NB4 (cell line): ENCODE results near the gene OLFML2A.
A peak's percentile ranks its signal among the peaks of the same experiment; 100 is the strongest.

ENCODE experiments used
- DNase-seq: peaks from one replicate; pipeline ENCODE4 v3.0.0; 2010; ENCODE audit warnings: low read depth
- H3K4me3 ChIP-seq: one replicate; pipeline ENCODE4 v1.5.1; 2011; ENCODE audit warnings: mild to moderate bottlenecking, low read depth, low read length, moderate library complexity
- CTCF ChIP-seq: IDR thresholded peaks from one replicate; pipeline ENCODE4 v1.5.1; 2012; ENCODE audit warnings: low read depth, low read length
- MYC ChIP-seq: IDR thresholded peaks from 2 replicates; pipeline ENCODE4 v1.6.1; 2011; ENCODE audit warnings: low read depth, low read length
- POLR2A ChIP-seq: IDR thresholded peaks from 2 replicates; pipeline ENCODE4 v1.6.1; 2011; ENCODE audit warnings: mild to moderate bottlenecking; ENCODE audit not compliant: insufficient read length; ENCODE audit errors: extremely low read depth
- TF ChIP-seq, protein P1 (sequence below): IDR thresholded peaks from 2 replicates; pipeline ENCODE4 v1.6.1; 2011; ENCODE audit warnings: low read depth, low read length

OLFML2A gene

GRCh38 chr9:124749781-124750180 is 27.2 kb upstream of the OLFML2A start:
- DNase-seq, result no peak
- no peak overlapping the region for H3K4me3 ChIP-seq
- TF ChIP-seq CTCF (no peak), MYC (no peak), POLR2A (no peak)
- TF ChIP-seq, protein P1, sequence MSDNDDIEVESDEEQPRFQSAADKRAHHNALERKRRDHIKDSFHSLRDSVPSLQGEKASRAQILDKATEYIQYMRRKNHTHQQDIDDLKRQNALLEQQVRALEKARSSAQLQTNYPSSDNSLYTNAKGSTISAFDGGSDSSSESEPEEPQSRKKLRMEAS, result no peak

- no peak for DNase-seq
- TF ChIP-seq MYC, result no peak
- TF ChIP-seq, protein P1, result no peak
- no peak for TF ChIP-seq POLR2A
- TF ChIP-seq CTCF, result no peak
- H3K4me3 ChIP-seq, result no peak overlapping the region
These were observed 24.0 kb upstream of the OLFML2A start for GRCh38 chr9:124752967-124753366.

DNA sequence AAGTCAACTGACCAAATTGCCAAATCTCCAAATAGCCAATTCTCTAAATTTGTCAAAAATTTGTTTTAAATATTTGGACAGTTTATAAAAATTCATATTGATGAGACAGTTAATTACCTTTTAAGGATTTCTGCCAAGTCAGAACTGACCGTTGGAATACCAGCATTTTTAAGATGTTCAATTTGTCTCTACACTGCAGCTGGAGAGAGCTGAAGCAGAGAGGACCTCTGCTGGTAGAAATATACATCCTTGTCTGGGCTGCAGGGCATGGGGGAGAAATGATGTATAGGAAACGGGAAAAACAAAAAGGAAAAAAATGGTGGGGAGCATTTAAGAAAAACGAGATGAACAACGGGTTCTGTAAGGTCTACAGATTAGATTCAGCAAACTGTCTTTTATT is 22.6 kb upstream of the OLFML2A start:
- peak; percentile 38 for DNase-seq
- TF ChIP-seq CTCF (peak; percentile 40), MYC (no peak), POLR2A (no peak)
- TF ChIP-seq, protein P1, result no peak
- no peak overlapping the region for H3K4me3 ChIP-seq

GRCh38 chr9:124755061-124755460 is 21.9 kb upstream of the OLFML2A start:
- TF ChIP-seq POLR2A, result no peak
- TF ChIP-seq CTCF, result no peak
- TF ChIP-seq, protein P1, result no peak
- no peak for TF ChIP-seq MYC
- no peak overlapping the region for H3K4me3 ChIP-seq
- no peak for DNase-seq

- H3K4me3 ChIP-seq, result no peak overlapping the region
- TF ChIP-seq MYC, result no peak
- no peak for TF ChIP-seq CTCF
- TF ChIP-seq, protein P1, result no peak
- TF ChIP-seq POLR2A, result no peak
- DNase-seq, result no peak
These were observed 20.9 kb upstream of the OLFML2A start for GRCh38 chr9:124756011-124756410.

- H3K4me3 ChIP-seq, result peak overlapping the region; percentile 18
These were observed 19.3 kb upstream of the OLFML2A start for GRCh38 chr9:124757616-124758015.

More at GRCh38 chr9:124757616-124758015, 19.3 kb upstream of the OLFML2A start:
- no peak for DNase-seq
- TF ChIP-seq CTCF (no peak), POLR2A (no peak), MYC (no peak)
- TF ChIP-seq, protein P1, result no peak
